C4-2B (cell line): ENCODE data around the gene HMBS.

ENCODE experiments used
- CTCF ChIP-seq: fragments of 450-650 bp; conservative IDR thresholded peaks from 2 replicates; pipeline ENCODE4 v1.5.1; 2017; ENCODE audit warnings: mild to moderate bottlenecking
- ZFX ChIP-seq: fragments of 450-650 bp; IDR thresholded peaks from 2 replicates; pipeline ENCODE4 v1.6.1; 2017

- TF ChIP-seq CTCF (no peak), ZFX (no peak)
Observed at GRCh38 chr11:119125821-119126220, 41.1 kb downstream of the HMBS start.
